HUES64 (cell line): ENCODE results near the gene KCNN1.
"Not testable (repeated sequence)": the region's sequence is repeated elsewhere in the genome, so short reads cannot be mapped to it uniquely, and the experiment has no call there.

Experiments
- H3K27ac ChIP-seq: 2 replicates; pipeline ENCODE4 v1.7.0; 2013; ENCODE audit warnings: low read depth, low read length, inconsistent platforms
- H3K27me3 ChIP-seq: 2 replicates; pipeline ENCODE4 v1.6.1; 2013; ENCODE audit warnings: mild to moderate bottlenecking, low read length; ENCODE audit not compliant: insufficient read depth
- H3K36me3 ChIP-seq: 2 replicates; pipeline ENCODE4 v1.6.1; 2013; ENCODE audit warnings: mild to moderate bottlenecking, low read length; ENCODE audit not compliant: insufficient read depth
- H3K4me1 ChIP-seq: 2 replicates; pipeline ENCODE4 v1.6.1; 2013; ENCODE audit warnings: mild to moderate bottlenecking, low read length, moderate library complexity; ENCODE audit not compliant: insufficient read depth
- H3K4me3 ChIP-seq: 2 replicates; pipeline ENCODE4 v1.5.1; 2013; ENCODE audit warnings: mild to moderate bottlenecking, low read length, moderate library complexity
- H3K9ac ChIP-seq: 2 replicates; pipeline ENCODE4 v1.6.1; 2013; ENCODE audit warnings: mild to moderate bottlenecking, low read depth, low read length
- H3K9me3 ChIP-seq: 2 replicates; pipeline ENCODE4 v1.6.1; 2013; ENCODE audit warnings: low read depth, low read length; ENCODE audit not compliant: insufficient read depth
- WGBS: fragments of 150-250, 120-280 bp; methylation state at CpG from one replicate; pipeline ENCODE4 v1.1.7; 2013; ENCODE audit warnings: missing lambda C conversion rate; 5-methylcytosine and 5-hydroxymethylcytosine counted together

KCNN1 gene

GRCh38 chr19:17974551-17974950, 7.6 kb downstream of the KCNN1 start:
- WGBS, result 93% methylated on average over 6 of the region's 6 CpGs
- H3K27me3 ChIP-seq, result no peaks in the 10 kb centered on the region

GRCh38 chr19:17975032-17975431, 8.1 kb downstream of the KCNN1 start:
- 89% methylated on average over 8 of the region's 8 CpGs for WGBS

More at GRCh38 chr19:17974551-17974950, 7.6 kb downstream of the KCNN1 start:
- Histone ChIP-seq H3K4me1 (no peaks in the 10 kb centered on the region), H3K4me3 (no peak overlapping the region), H3K36me3 (peaks cover 20% of the 10 kb centered on the region; the same call in 1 of the 2 replicates), H3K9ac (no peak overlapping the region), H3K9me3 (no peaks in the 10 kb centered on the region), H3K27ac (no peak overlapping the region)

DNA sequence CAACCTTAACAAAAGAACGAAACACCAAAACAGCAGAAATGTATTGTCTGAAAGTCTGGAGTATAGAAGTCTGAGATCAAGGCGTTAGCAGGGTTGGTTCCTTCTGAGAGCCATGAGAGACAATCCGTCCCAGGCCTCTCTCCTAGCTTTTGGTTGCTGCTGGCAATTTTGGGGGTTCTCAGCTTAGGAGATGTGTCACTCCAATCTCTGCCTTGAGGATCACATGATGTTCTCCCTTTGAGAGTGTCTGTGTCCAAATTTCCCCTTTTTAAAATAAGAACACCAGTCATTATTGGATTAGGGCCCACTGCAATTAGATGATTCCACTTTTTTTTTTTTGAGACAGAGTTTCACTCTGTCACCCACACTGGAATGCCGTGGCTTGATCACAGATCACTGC, 10.1 kb downstream of the KCNN1 start:
- WGBS, result 95% methylated on average over 4 of the region's 4 CpGs
- no peaks in the 10 kb centered on the region for H3K27me3 ChIP-seq
- H3K4me3 ChIP-seq, result no peak overlapping the region
- no peak overlapping the region for H3K27ac ChIP-seq
- no peaks in the 10 kb centered on the region for H3K9me3 ChIP-seq
- H3K4me1 ChIP-seq, result no peaks in the 10 kb centered on the region
- peaks cover 20% of the 10 kb centered on the region; the same call in 1 of the 2 replicates for H3K36me3 ChIP-seq
- no peak overlapping the region for H3K9ac ChIP-seq

More at GRCh38 chr19:17975032-17975431, 8.1 kb downstream of the KCNN1 start:
- H3K36me3 ChIP-seq, result peaks cover 20% of the 10 kb centered on the region; the same call in 1 of the 2 replicates
- no peaks in the 10 kb centered on the region for H3K4me1 ChIP-seq
- H3K27me3 ChIP-seq, result no peaks in the 10 kb centered on the region
- no peak overlapping the region for H3K9ac ChIP-seq
- no peak overlapping the region for H3K4me3 ChIP-seq
- no peaks in the 10 kb centered on the region for H3K9me3 ChIP-seq
- H3K27ac ChIP-seq, result no peak overlapping the region

GRCh38 chr19:17977488-17977887, 10.6 kb downstream of the KCNN1 start:
- H3K27me3 ChIP-seq, result no peaks in the 10 kb centered on the region
- no peaks in the 10 kb centered on the region for H3K9me3 ChIP-seq
- H3K36me3 ChIP-seq, result peaks cover 20% of the 10 kb centered on the region; the same call in 1 of the 2 replicates

GRCh38 chr19:17981611-17982010, 14.7 kb downstream of the KCNN1 start:
- Histone ChIP-seq H3K9me3 (no peaks in the 10 kb centered on the region), H3K36me3 (peaks cover 10% of the 10 kb centered on the region; the same call in 1 of the 2 replicates), H3K4me3 (no peak overlapping the region), H3K27ac (no peak overlapping the region), H3K9ac (no peak overlapping the region), H3K4me1 (no peaks in the 10 kb centered on the region), H3K27me3 (no peaks in the 10 kb centered on the region)
- 97% methylated on average over 38 of the region's 38 CpGs for WGBS

More at GRCh38 chr19:17977488-17977887, 10.6 kb downstream of the KCNN1 start:
- Histone ChIP-seq H3K27ac (no peak overlapping the region), H3K4me3 (no peak overlapping the region), H3K9ac (no peak overlapping the region), H3K4me1 (no peaks in the 10 kb centered on the region)
- WGBS, result 88% methylated on average over 7 of the region's 7 CpGs

GRCh38 chr19:17982430-17982829, 15.5 kb downstream of the KCNN1 start:
- H3K27ac ChIP-seq, result no peak overlapping the region
- H3K9me3 ChIP-seq, result no peaks in the 10 kb centered on the region
- H3K4me1 ChIP-seq, result no peaks in the 10 kb centered on the region
- H3K9ac ChIP-seq, result no peak overlapping the region
- WGBS, result 95% methylated on average over 22 of the region's 22 CpGs
- H3K4me3 ChIP-seq, result no peak overlapping the region
- H3K36me3 ChIP-seq, result peaks cover 5% of the 10 kb centered on the region; the same call in 1 of the 2 replicates
- H3K27me3 ChIP-seq, result no peaks in the 10 kb centered on the region

DNA sequence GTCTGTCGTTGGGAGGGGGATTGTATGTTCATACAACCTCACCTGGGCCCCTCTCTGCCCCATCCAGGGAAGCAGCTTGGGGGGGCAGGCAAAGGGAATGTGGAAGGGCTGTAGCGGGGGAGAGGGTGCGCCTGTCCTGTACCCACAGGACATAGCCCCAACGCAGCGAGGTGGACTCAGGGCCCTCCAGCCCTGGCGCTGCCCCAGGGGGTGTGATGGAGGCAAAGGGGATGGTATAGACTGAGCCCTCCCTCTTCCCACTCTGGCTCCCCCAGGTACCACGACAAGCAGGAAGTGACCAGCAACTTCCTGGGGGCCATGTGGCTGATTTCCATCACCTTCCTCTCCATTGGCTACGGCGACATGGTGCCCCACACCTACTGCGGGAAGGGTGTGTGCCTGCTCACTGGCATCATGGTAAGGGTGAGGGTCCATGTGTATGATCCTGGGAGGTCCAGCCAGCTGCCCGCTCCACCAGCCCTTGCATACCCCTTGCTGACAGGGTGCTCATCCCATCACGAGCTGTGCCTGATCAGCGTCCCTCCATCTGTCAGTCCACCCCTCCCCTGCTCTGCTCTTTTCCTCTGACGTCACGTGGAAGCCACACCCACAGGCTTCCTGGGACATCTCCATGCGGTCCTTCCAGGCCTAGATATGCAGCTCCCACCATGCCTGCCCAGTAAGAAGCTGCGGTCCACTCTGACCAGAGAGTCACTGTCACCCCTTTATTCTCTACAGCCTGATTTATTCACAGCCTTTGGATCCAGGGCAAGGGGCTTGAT, 18.3 kb downstream of the KCNN1 start:
- no peak overlapping the region for H3K4me3 ChIP-seq
- H3K9ac ChIP-seq, result no peak overlapping the region
- 86% methylated on average over 17 of the region's 17 CpGs for WGBS
- H3K27me3 ChIP-seq, result no peaks in the 10 kb centered on the region
- no peak overlapping the region for H3K27ac ChIP-seq
- no peaks in the 10 kb centered on the region for H3K9me3 ChIP-seq
- no peaks in the 10 kb centered on the region for H3K4me1 ChIP-seq
- no peaks in the 10 kb centered on the region; the same call in 1 of the 2 replicates for H3K36me3 ChIP-seq

GRCh38 chr19:17986569-17986968, 19.7 kb downstream of the KCNN1 start:
- not testable (repeated sequence) for H3K9ac ChIP-seq, H3K9me3 ChIP-seq, H3K36me3 ChIP-seq, H3K4me3 ChIP-seq, H3K27me3 ChIP-seq, H3K4me1 ChIP-seq, H3K27ac ChIP-seq
- 94% methylated on average over 7 of the region's 8 CpGs for WGBS

- 95% methylated on average over 13 of the region's 13 CpGs for WGBS
- no peaks in the 10 kb centered on the region for H3K27me3 ChIP-seq
- H3K9me3 ChIP-seq, result no peaks in the 10 kb centered on the region
- H3K9ac ChIP-seq, result no peak overlapping the region
- H3K4me1 ChIP-seq, result no peaks in the 10 kb centered on the region
- H3K27ac ChIP-seq, result no peak overlapping the region
- no peak overlapping the region for H3K4me3 ChIP-seq
- no peaks in the 10 kb centered on the region; the same call in 1 of the 2 replicates for H3K36me3 ChIP-seq
These were observed 21.3 kb downstream of the KCNN1 start for GRCh38 chr19:17988161-17988560.

GRCh38 chr19:17989425-17990094, 22.7 kb downstream of the KCNN1 start:
- 95% methylated on average over 16 of the region's 16 CpGs for WGBS
- H3K4me3 ChIP-seq, result no peak overlapping the region
- no peak overlapping the region for H3K27ac ChIP-seq
- H3K36me3 ChIP-seq, result no peaks in the 10 kb centered on the region; the same call in 1 of the 2 replicates
- H3K9me3 ChIP-seq, result no peaks in the 10 kb centered on the region
- H3K4me1 ChIP-seq, result no peaks in the 10 kb centered on the region
- H3K9ac ChIP-seq, result no peak overlapping the region
- no peaks in the 10 kb centered on the region for H3K27me3 ChIP-seq

GRCh38 chr19:17993076-17993813, 26.3 kb downstream of the KCNN1 start:
- Histone ChIP-seq H3K4me1 (no peaks in the 10 kb centered on the region), H3K9me3 (no peaks in the 10 kb centered on the region), H3K4me3 (no peak overlapping the region), H3K27me3 (no peaks in the 10 kb centered on the region), H3K9ac (no peak overlapping the region), H3K36me3 (no peaks in the 10 kb centered on the region), H3K27ac (no peak overlapping the region)
- WGBS, result 89% methylated on average over 27 of the region's 27 CpGs
